IPS-15b (cell line): Measurements from ENCODE around the gene MOXD1.
A peak's percentile ranks its signal among the peaks of the same experiment; 100 is the strongest.

Experiments used
- H3K27me3 ChIP-seq: one replicate; pipeline ENCODE4 v1.6.1; 2013; ENCODE audit warnings: low read length; ENCODE audit not compliant: control insufficient read depth, insufficient read depth
- H3K36me3 ChIP-seq: one replicate; pipeline ENCODE4 v1.6.1; 2013; ENCODE audit warnings: low read length; ENCODE audit not compliant: control insufficient read depth, insufficient read depth
- H3K4me1 ChIP-seq: one replicate; pipeline ENCODE4 v1.6.1; 2013; ENCODE audit warnings: mild to moderate bottlenecking, low read length; ENCODE audit not compliant: control insufficient read depth, insufficient read depth
- H3K4me3 ChIP-seq: one replicate; pipeline ENCODE4 v1.5.1; 2013; ENCODE audit warnings: low read depth, low read length
- H3K9ac ChIP-seq: one replicate; pipeline ENCODE4 v1.6.1; 2013; ENCODE audit warnings: low read depth, mild to moderate bottlenecking, low read length
- H3K9me3 ChIP-seq: one replicate; pipeline ENCODE4 v1.6.1; 2013; ENCODE audit warnings: mild to moderate bottlenecking, low read length; ENCODE audit not compliant: control insufficient read depth, insufficient read depth

MOXD1 gene

DNA sequence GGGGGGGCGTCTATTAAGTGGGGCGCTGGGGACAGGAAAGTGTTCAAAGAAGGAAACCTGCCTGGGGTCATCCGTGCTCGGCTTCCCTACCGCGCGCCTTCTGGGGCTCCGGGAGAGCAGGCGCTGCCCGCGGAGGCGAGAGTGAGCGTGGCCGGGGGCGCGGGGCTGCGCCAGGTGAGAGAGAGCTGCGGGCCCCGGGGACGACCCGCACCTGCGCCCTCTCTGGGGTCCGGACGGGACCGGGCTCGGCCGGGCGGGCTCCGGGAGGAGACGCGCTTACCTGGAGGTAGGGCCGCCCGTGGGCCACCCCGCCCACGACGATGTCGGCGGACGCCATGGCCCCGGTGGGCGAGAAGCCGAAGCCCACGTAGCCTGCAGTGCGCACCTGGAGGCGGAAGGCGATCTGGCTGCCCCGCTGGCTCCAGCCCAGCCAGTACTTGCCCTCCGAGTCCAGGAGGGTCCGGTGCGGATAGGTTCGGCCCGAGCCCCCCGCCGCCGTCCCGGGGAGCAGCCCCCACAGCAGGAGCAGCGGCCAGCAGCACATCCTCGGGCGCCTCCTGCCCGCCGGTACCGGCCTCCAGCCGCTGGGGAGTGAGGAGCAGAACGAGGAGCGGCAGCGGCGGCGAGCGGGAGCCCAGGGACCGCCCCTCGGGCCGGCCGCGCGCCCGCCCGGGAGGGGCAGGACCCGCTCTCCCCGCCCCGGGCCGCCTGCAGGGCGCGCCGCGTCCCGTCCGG, at the start of gene MOXD1:
Gene MOXD1 (minus strand): TSS at position 593 of the 735 bp plus-strand sequence. CDS start 49 bp downstream, at position 544.
- H3K4me3 ChIP-seq, result peak within 1 kb of the TSS; percentile 86
- no peaks in the 10 kb centered on the region for H3K4me1 ChIP-seq
- H3K9me3 ChIP-seq, result no peaks in the 10 kb centered on the region
- no peaks in the 10 kb centered on the region for H3K36me3 ChIP-seq
- peaks cover 58% of the 10 kb centered on the region for H3K27me3 ChIP-seq
- peak within 1 kb of the TSS; percentile 51 for H3K9ac ChIP-seq

DNA sequence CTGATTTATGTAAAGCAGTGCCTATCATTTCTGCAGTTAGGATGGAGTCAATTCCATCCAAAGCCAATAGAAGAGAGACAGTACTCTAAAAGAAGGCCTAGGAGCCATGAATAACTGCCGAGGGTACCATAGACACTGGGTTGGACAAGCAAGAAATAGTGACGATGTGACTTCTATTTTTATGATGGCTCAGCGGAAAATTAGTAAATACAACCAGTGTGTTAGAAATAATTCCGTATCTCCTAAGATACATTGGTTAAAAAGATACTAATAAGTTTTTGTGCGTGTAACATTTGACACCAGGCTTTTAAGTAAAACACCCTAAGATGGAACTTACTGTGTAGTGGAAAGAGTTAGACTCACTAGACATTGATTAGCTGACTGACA, 45.6 kb upstream of the MOXD1 start:
- H3K9me3 ChIP-seq, result no peaks in the 10 kb centered on the region
- H3K9ac ChIP-seq, result no peak overlapping the region
- peaks cover 12% of the 10 kb centered on the region for H3K4me1 ChIP-seq
- no peak overlapping the region for H3K4me3 ChIP-seq
- no peaks in the 10 kb centered on the region for H3K27me3 ChIP-seq
- no peaks in the 10 kb centered on the region for H3K36me3 ChIP-seq

DNA sequence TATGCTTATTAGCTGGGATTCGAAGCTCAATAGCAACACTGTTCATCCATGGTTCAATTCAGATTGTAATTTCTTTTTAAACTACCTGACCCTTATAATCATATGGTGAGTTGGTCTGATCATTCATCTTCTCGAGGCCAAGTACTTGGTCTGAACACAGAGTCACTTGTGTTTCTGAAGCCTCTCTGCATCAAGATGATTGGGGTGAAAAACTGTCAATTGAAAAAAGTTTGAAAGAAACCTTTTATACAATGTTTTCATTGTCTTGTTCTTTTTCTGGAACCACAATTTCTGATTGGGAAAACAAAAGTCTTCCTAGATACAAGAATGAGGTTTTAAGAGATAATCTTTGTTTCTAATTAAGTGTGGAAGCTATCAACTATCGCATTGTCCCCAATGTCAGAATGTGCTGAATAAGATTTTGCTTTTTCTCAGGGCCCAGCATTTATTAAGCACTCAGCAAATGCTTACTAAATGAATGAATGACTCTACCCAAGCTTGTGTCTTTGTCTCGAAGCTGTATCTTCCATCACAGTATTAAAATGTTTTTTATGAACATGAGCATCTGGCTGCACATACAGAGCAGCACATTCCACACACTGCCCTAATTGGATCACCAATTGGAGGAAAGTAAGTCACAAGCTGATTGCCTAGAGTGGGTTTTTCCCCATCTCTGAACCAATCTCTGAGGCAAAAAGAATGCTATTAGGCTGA, 45.0 kb upstream of the MOXD1 start:
- Histone ChIP-seq H3K4me3 (no peak overlapping the region), H3K9me3 (no peaks in the 10 kb centered on the region), H3K4me1 (peaks cover 12% of the 10 kb centered on the region), H3K27me3 (no peaks in the 10 kb centered on the region), H3K9ac (no peak overlapping the region), H3K36me3 (no peaks in the 10 kb centered on the region)

DNA sequence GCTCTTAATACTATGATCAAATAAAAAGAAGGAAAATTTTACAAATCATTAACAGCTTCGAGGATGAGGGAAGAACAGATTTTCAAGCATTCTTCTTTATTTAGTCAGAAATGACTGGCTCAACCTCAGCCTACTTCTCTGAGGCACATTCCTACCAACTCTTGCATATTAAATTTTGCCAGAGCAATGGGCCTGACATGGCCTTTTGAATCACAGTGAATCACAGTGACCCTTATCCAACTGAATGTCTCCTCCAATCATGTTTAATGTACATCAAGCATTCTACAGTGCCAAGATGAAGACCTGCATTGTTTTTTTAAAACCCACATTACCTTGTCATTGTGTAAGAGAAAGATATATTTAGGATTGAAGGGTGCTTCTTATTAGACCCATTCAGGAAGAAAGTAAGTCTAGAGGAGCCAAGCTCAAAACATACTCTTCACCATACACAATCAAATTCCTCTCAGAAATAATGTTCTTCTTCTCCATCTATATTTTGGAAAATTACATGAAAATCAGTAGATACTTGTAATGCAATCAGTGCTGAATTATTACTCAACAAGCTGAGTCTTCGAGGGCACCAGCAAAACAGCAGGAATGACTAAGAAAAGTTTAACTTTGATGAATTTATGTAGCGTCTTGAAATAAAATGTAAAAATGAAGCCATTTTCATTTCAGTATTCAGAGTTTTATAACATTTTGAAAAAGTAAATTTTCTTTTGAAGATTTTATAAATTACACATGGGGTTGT, 44.1 kb upstream of the MOXD1 start:
- Histone ChIP-seq H3K4me1 (peaks cover 12% of the 10 kb centered on the region), H3K36me3 (no peaks in the 10 kb centered on the region), H3K9ac (no peak overlapping the region), H3K27me3 (no peaks in the 10 kb centered on the region), H3K9me3 (no peaks in the 10 kb centered on the region), H3K4me3 (no peak overlapping the region)

DNA sequence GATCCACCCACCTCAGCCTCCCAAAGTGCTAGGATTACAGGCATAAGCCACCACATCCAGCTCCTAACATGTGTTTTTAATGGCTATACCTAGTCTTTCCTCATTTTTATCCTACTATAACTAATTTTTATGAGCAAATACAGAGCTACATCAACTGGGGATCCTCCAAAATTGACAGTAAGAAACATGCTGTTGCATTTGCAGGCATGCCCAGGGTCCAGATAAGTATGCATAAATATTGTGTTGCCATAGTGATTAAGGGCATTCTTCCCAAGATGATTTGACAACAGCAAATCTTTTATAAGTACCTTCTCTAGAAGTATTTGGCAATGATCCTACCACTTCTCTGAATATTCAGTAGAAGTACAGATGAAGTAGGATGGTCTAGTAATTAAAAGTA, 41.9 kb upstream of the MOXD1 start:
- Histone ChIP-seq H3K9ac (no peak overlapping the region), H3K4me1 (peaks cover 12% of the 10 kb centered on the region), H3K4me3 (no peak overlapping the region), H3K9me3 (no peaks in the 10 kb centered on the region), H3K36me3 (no peaks in the 10 kb centered on the region), H3K27me3 (no peaks in the 10 kb centered on the region)

DNA sequence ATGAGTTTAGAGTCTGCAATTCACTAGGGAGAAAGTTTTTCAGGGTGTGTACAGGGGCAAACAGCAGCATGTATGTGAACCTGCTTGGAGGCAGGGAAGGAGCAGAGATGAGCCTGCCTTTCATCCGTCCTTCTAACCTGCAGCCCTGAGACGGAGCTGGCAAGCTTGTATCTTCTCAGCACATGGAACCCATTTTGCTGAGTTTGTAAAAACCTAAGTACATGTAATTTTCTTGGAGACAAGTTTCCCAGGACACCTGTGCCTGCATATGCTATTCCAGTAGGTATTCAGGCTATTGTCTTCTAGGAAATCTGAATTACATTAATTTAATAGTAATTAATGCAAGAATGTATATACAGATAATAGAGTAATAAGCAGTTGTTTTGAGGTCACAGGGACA, 28.8 kb upstream of the MOXD1 start:
- Histone ChIP-seq H3K4me3 (no peak overlapping the region), H3K4me1 (no peaks in the 10 kb centered on the region), H3K27me3 (no peaks in the 10 kb centered on the region), H3K9ac (no peak overlapping the region), H3K36me3 (no peaks in the 10 kb centered on the region), H3K9me3 (no peaks in the 10 kb centered on the region)

DNA sequence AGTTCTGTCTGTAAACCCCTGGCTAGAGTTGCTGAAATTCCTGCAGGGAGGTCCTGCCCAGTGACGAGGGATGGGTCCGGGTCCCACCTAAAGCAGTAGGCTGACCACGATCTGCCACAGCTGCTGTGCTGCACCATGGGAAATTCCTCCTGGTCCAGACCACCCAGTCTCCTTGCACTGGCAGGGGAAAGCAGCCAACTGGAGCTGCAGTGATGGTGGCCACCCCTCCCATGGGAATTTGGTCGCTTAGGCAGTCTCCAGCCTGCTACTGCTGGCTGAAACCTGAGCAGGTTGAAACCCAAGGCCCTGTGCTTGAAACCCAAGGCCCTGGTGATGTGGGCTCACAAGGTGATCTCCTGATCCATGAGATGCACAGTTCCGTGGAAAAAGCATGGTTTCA, 23.9 kb upstream of the MOXD1 start:
- no peak overlapping the region for H3K4me3 ChIP-seq
- H3K9ac ChIP-seq, result no peak overlapping the region
- no peaks in the 10 kb centered on the region for H3K4me1 ChIP-seq
- no peaks in the 10 kb centered on the region for H3K9me3 ChIP-seq
- H3K36me3 ChIP-seq, result no peaks in the 10 kb centered on the region
- H3K27me3 ChIP-seq, result no peaks in the 10 kb centered on the region

- H3K4me1 ChIP-seq, result no peaks in the 10 kb centered on the region
- H3K36me3 ChIP-seq, result no peaks in the 10 kb centered on the region
- H3K27me3 ChIP-seq, result no peaks in the 10 kb centered on the region
These were observed 22.6 kb upstream of the MOXD1 start for GRCh38 chr6:132423839-132424238.

GRCh38 chr6:132418235-132418965, 17.1 kb upstream of the MOXD1 start:
- Histone ChIP-seq H3K9me3 (no peaks in the 10 kb centered on the region), H3K27me3 (no peaks in the 10 kb centered on the region), H3K9ac (no peak overlapping the region), H3K4me3 (no peak overlapping the region), H3K36me3 (no peaks in the 10 kb centered on the region), H3K4me1 (no peaks in the 10 kb centered on the region)

More at GRCh38 chr6:132423839-132424238, 22.6 kb upstream of the MOXD1 start:
- no peaks in the 10 kb centered on the region for H3K9me3 ChIP-seq
- H3K9ac ChIP-seq, result no peak overlapping the region
- H3K4me3 ChIP-seq, result no peak overlapping the region

DNA sequence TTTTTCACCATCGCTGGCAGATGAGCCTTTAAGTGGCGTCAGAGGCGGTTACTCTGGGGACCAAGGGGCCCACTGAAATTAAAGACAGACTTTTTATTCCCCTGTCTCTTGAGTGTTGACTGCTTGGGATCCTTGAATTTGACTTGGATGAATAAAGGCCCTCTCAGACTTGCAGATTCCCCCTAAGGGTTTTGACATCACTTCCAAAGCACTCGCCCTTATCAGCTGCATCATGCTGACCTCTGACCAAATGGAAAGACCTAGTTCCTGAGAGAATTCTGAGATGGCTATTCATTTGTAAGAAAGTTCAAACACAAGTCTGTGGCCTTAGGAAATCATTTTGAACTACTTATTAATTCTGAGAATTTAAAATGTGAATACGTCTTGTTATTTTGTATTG, 13.5 kb upstream of the MOXD1 start:
- no peaks in the 10 kb centered on the region for H3K27me3 ChIP-seq

DNA sequence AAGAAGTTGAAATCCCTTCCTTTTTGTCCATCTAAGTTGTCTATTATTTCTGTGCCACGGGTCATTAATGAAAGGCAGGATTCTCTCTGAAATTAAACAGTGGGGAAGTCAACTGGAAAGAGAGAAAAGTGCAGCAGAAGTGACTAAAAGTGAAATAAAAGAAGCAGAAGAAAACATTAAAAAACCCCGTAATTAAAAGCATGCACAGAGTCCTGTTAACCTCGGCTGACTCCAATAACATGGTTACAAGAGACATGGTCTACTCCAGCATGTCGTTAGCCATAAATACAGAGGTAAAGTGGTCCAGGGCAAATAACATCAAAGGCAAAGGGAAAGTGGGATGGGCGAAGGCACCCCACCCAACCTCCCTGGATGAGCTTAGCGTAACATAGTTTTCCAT, 13.0 kb upstream of the MOXD1 start:
- Histone ChIP-seq H3K9ac (no peak overlapping the region), H3K4me1 (no peaks in the 10 kb centered on the region)

More for the DNA sequence above, 13.5 kb upstream of the MOXD1 start:
- Histone ChIP-seq H3K4me1 (no peaks in the 10 kb centered on the region), H3K9ac (no peak overlapping the region), H3K9me3 (no peaks in the 10 kb centered on the region), H3K4me3 (no peak overlapping the region), H3K36me3 (no peaks in the 10 kb centered on the region)

More for the DNA sequence above, 13.0 kb upstream of the MOXD1 start:
- H3K36me3 ChIP-seq, result no peaks in the 10 kb centered on the region
- H3K27me3 ChIP-seq, result no peaks in the 10 kb centered on the region
- H3K9me3 ChIP-seq, result no peaks in the 10 kb centered on the region
- no peak overlapping the region for H3K4me3 ChIP-seq
